Sciatic nerve (tissue), 2 donors: ENCODE measurements around the gene SLC44A2. TPM values are rescaled to one million over a fixed set of nuclear protein-coding genes. Genes with fewer than 3 reads are reported as not detected.

ENCODE experiments used
- ATAC-seq: fragments of 200-7000 bp; cut with Tn5 transposase; one replicate; pipeline ENCODE4 v1.9.1; 2020; ENCODE audit warnings: mild to moderate bottlenecking, moderate library complexity
- DNase-seq: peaks from one replicate; pipeline ENCODE4 v3.0.0-alpha.2; 2020; ENCODE audit warnings: low spot score
- intact Hi-C: fragments of 100-400 bp; cut with DNase I; formaldehyde crosslinking; loops from one replicate; pipeline ENCODE4 v1.14.2; 2022
- total RNA-seq: library from RNA; stranded (reverse); fragmentation: NEBNext Ultra II Directional; extraction: Animal tissue kit (Norgen Biotek cat#: 25700); gene quantifications from one replicate; pipeline ENCODE4 v1.2.1, GENCODE V29; 2021
- donor health status: DM: no; HTN: no; CAD: no.
- donor health status: DM: no; HTN: no; CAD: no.

Gene SLC44A2
- 281 TPM for total RNA-seq

- ATAC-seq = peak; percentile 98
- peak; percentile 91 for DNase-seq
- intact Hi-C loops = no loop called here
Observed at GRCh38 chr19:10625003-10625761, at the start of gene SLC44A2. TSS of gene SLC44A2 (plus strand) at chr19:10625553. CDS start at chr19:10625634, 81 bp downstream.

GRCh38 chr19:10577951-10578350 lies 47.4 kb upstream of the SLC44A2 start:
- intact Hi-C loops = no loop called here
- ATAC-seq (no peak), DNase-seq (no peak)

GRCh38 chr19:10580979-10581631 lies 44.2 kb upstream of the SLC44A2 start:
- DNase-seq = peak; percentile 93

GRCh38 chr19:10582091-10582490 lies 43.3 kb upstream of the SLC44A2 start:
- intact Hi-C loops = no loop called here
- DNase-seq = no peak
- no peak for ATAC-seq

More at GRCh38 chr19:10580979-10581631, 44.2 kb upstream of the SLC44A2 start:
- peak; percentile 87 for ATAC-seq
- intact Hi-C loops = loop anchor here (2.0 kb wide), 1 partner anchor 64 kb away; no protein-coding TSS in a partner anchor

- ATAC-seq (no peak), DNase-seq (no peak)
- intact Hi-C loops = no loop called here
Observed at GRCh38 chr19:10583036-10583776, 42.1 kb upstream of the SLC44A2 start.

- intact Hi-C loops = no loop called here
- ATAC-seq (no peak), DNase-seq (no peak)
Observed at GRCh38 chr19:10586396-10586795, 39.0 kb upstream of the SLC44A2 start.

GRCh38 chr19:10587022-10587838 lies 38.1 kb upstream of the SLC44A2 start, which contains the start of gene AP1M2:
TSS of gene AP1M2 (minus strand) at chr19:10587312. CDS start at chr19:10587231, 81 bp downstream.
- intact Hi-C loops = no loop called here
- DNase-seq = no peak
- ATAC-seq = no peak

GRCh38 chr19:10587839-10588150 lies 37.6 kb upstream of the SLC44A2 start:
- DNase-seq = no peak
- no peak for ATAC-seq
- intact Hi-C loops = no loop called here

GRCh38 chr19:10593148-10593547 lies 32.2 kb upstream of the SLC44A2 start:
- DNase-seq = no peak
- ATAC-seq = no peak
- intact Hi-C loops = no loop called here

GRCh38 chr19:10593820-10594637 lies 31.3 kb upstream of the SLC44A2 start:
- intact Hi-C loops = no loop called here
- DNase-seq (peak; percentile 80), ATAC-seq (peak; percentile 97)

- DNase-seq (no peak), ATAC-seq (no peak)
- intact Hi-C loops = no loop called here
Observed at GRCh38 chr19:10600149-10600548, 25.2 kb upstream of the SLC44A2 start.

- ATAC-seq = no peak
Observed at GRCh38 chr19:10601999-10602329, 23.4 kb upstream of the SLC44A2 start.

GRCh38 chr19:10602330-10603083 lies 22.8 kb upstream of the SLC44A2 start:
- peak; percentile 95 for ATAC-seq
- intact Hi-C loops = no loop called here
- DNase-seq = peak; percentile 92

More at GRCh38 chr19:10601999-10602329, 23.4 kb upstream of the SLC44A2 start:
- DNase-seq = no peak
- intact Hi-C loops = no loop called here

GRCh38 chr19:10603084-10603872 lies 22.1 kb upstream of the SLC44A2 start:
- DNase-seq = peak; percentile 70
- intact Hi-C loops = no loop called here
- peak; percentile 53 for ATAC-seq

- ATAC-seq (peak; percentile 6), DNase-seq (no peak)
- intact Hi-C loops = no loop called here
Observed at GRCh38 chr19:10603873-10604459, 21.4 kb upstream of the SLC44A2 start.

- DNase-seq (no peak), ATAC-seq (no peak)
- intact Hi-C loops = no loop called here
Observed at GRCh38 chr19:10604460-10604980, 20.8 kb upstream of the SLC44A2 start.
